Loucy (cell line): ENCODE data around the gene UPK1A.
A peak's percentile ranks its signal among the peaks of the same experiment; 100 is the strongest.

Source experiments
- H2AFZ ChIP-seq: fragments of 200-600 bp; sonication (generic); 2 replicates; pipeline ENCODE4 v1.6.0; 2016; ENCODE audit warnings: antibody characterized with exemption, mild to moderate bottlenecking, low read length, moderate library complexity
- H3F3A ChIP-seq: fragments of 200-600 bp; 2 replicates; pipeline ENCODE4 v1.6.0; 2016; ENCODE audit warnings: antibody characterized with exemption, low read depth, mild to moderate bottlenecking
- H3K27me3 ChIP-seq: fragments of 200-600 bp; sonication (generic); 2 replicates; pipeline ENCODE4 v1.6.1; 2014; ENCODE audit warnings: low read length, mild to moderate bottlenecking; ENCODE audit not compliant: insufficient read depth, poor library complexity, severe bottlenecking
- H3K36me3 ChIP-seq: fragments of 200-600 bp; sonication (generic); 2 replicates; pipeline ENCODE4 v1.6.1; 2016; ENCODE audit warnings: low read length; ENCODE audit not compliant: insufficient read depth
- H3K4me1 ChIP-seq: fragments of 200-600 bp; sonication (generic); 2 replicates; pipeline ENCODE4 v1.5.1; 2014; ENCODE audit warnings: low read length, mild to moderate bottlenecking; ENCODE audit not compliant: insufficient read depth, poor library complexity, severe bottlenecking
- H3K4me2 ChIP-seq: fragments of 200-600 bp; sonication (generic); 2 replicates; pipeline ENCODE4 v1.6.0; 2014; ENCODE audit warnings: antibody characterized with exemption, low read length, low read depth, mild to moderate bottlenecking; ENCODE audit not compliant: poor library complexity, severe bottlenecking
- H3K4me3 ChIP-seq: fragments of 200-600 bp; sonication (generic); 2 replicates; pipeline ENCODE4 v1.5.1; 2014; ENCODE audit warnings: low read length, mild to moderate bottlenecking, mixed read lengths; ENCODE audit not compliant: poor library complexity, severe bottlenecking
- H3K79me2 ChIP-seq: fragments of 200-600 bp; sonication (generic); 2 replicates; pipeline ENCODE4 v1.6.1; 2014; ENCODE audit warnings: low read length; ENCODE audit not compliant: insufficient read depth
- H3K9ac ChIP-seq: fragments of 200-600 bp; sonication (generic); 2 replicates; pipeline ENCODE4 v1.6.0; 2014; ENCODE audit warnings: mild to moderate bottlenecking, low read depth, low read length, moderate library complexity; ENCODE audit not compliant: poor library complexity, severe bottlenecking
- H3K9me2 ChIP-seq: fragments of 200-600 bp; sonication (generic); replicated peaks from 2 replicates; pipeline ENCODE4 v1.6.1; 2016; ENCODE audit warnings: low read depth, low read length, mixed read lengths
- H3K9me3 ChIP-seq: fragments of 200-600 bp; sonication (generic); 2 replicates; pipeline ENCODE4 v1.6.1; 2014; ENCODE audit warnings: mild to moderate bottlenecking, antibody characterized with exemption, low read length, low read depth; ENCODE audit not compliant: insufficient read depth
- H4K20me1 ChIP-seq: fragments of 200-600 bp; sonication (generic); 2 replicates; pipeline ENCODE4 v1.6.0; 2014; ENCODE audit warnings: antibody characterized with exemption, low read length, mild to moderate bottlenecking; ENCODE audit not compliant: insufficient read depth, poor library complexity, severe bottlenecking
- EZH2phosphoT487 ChIP-seq: fragments of 200-600 bp; IDR thresholded peaks from 2 replicates; pipeline ENCODE4 v1.6.1; 2018; ENCODE audit warnings: antibody characterized with exemption, mild to moderate bottlenecking, moderate library complexity, borderline replicate concordance
- TF ChIP-seq, protein P1 (sequence below): fragments of 200-600 bp; sonication (generic); conservative IDR thresholded peaks from 2 replicates; pipeline ENCODE4 v1.5.1; 2014; ENCODE audit warnings: mild to moderate bottlenecking, antibody characterized with exemption, low read length

UPK1A gene

DNA sequence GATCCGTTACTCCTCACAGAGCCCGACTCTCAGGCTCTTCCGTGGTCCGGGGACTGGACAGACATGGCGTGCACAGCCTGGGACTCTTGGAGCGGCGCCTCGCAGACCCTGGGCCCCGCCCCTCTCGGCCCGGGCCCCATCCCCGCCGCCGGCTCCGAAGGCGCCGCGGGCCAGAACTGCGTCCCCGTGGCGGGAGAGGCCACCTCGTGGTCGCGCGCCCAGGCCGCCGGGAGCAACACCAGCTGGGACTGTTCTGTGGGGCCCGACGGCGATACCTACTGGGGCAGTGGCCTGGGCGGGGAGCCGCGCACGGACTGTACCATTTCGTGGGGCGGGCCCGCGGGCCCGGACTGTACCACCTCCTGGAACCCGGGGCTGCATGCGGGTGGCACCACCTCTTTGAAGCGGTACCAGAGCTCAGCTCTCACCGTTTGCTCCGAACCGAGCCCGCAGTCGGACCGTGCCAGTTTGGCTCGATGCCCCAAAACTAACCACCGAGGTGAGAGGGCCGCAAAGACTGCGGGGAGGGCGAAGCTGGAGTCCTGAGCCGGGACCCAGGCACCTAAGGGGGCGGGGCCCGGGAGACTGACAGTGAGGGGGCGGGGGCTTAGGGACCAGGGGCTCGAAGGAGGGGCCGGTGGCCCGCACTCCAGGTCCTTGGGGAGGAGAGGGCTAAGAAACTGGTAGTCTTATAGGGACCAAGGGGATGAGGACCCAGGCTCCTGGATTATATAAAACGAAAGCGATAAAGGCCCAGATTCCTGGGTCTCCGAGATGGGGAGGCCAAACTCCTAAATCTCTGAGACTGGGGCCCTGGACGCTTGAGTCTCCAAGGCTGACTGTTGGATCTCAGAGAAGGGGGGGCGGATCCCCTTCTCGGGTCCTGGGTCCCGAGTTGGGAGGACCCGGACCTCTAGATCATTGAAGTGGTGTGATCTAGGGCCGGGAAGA, 22.8 kb upstream of the UPK1A start:
- TF ChIP-seq, protein P1, sequence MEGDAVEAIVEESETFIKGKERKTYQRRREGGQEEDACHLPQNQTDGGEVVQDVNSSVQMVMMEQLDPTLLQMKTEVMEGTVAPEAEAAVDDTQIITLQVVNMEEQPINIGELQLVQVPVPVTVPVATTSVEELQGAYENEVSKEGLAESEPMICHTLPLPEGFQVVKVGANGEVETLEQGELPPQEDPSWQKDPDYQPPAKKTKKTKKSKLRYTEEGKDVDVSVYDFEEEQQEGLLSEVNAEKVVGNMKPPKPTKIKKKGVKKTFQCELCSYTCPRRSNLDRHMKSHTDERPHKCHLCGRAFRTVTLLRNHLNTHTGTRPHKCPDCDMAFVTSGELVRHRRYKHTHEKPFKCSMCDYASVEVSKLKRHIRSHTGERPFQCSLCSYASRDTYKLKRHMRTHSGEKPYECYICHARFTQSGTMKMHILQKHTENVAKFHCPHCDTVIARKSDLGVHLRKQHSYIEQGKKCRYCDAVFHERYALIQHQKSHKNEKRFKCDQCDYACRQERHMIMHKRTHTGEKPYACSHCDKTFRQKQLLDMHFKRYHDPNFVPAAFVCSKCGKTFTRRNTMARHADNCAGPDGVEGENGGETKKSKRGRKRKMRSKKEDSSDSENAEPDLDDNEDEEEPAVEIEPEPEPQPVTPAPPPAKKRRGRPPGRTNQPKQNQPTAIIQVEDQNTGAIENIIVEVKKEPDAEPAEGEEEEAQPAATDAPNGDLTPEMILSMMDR = no peak
- TF ChIP-seq EZH2phosphoT487 = no peak
- H3K79me2 ChIP-seq = peaks cover 4% of the 10 kb centered on the region
- H3K4me1 ChIP-seq = peaks cover 25% of the 10 kb centered on the region
- no peaks in the 10 kb centered on the region for H3K9me2 ChIP-seq
- no peaks in the 10 kb centered on the region for H3K9me3 ChIP-seq
- H2AFZ ChIP-seq = peak overlapping the region; percentile 99
- H3F3A ChIP-seq = 0 out of 2 replicates have a peak, but pooled peaks cover 2% of the 10 kb centered on the region
- H3K27me3 ChIP-seq = no peaks in the 10 kb centered on the region
- H3K9ac ChIP-seq = peak overlapping the region; percentile 73
- peaks cover 2% of the 10 kb centered on the region for H4K20me1 ChIP-seq
- H3K4me3 ChIP-seq = peak overlapping the region; percentile 76
- H3K36me3 ChIP-seq = no peaks in the 10 kb centered on the region
- peak overlapping the region; percentile 92 for H3K4me2 ChIP-seq

DNA sequence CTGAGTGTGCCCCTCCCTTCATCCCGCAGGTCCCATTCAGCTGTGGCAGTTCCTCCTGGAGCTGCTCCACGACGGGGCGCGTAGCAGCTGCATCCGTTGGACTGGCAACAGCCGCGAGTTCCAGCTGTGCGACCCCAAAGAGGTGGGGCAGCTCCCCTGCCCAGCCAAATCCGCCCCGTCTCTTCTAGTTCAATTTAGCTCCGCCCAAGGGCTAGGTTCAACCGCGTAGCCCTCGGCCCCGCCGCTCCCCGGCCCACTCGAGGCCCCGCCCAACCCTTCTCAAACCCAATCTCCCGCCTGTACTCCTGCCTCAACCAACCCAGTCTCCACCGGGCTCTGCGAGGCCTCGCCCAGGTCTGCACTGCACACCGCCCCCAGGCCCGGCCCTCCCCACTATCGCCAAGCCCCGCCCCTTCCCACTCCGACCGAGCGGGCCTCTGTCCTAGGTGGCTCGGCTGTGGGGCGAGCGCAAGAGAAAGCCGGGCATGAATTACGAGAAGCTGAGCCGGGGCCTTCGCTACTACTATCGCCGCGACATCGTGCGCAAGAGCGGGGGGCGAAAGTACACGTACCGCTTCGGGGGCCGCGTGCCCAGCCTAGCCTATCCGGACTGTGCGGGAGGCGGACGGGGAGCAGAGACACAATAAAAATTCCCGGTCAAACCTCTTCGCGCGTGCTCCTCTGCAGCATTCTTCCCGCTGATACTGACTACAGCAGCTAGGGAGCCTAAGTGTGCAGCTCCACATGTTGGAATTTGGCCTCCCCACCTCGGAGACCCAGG, 21.9 kb upstream of the UPK1A start:
- Histone ChIP-seq H3K79me2 (peaks cover 12% of the 10 kb centered on the region), H3K36me3 (no peaks in the 10 kb centered on the region), H3F3A (0 out of 2 replicates have a peak, but pooled peaks cover 2% of the 10 kb centered on the region), H3K9me3 (no peaks in the 10 kb centered on the region), H3K4me3 (peak overlapping the region; percentile 76), H3K9me2 (no peaks in the 10 kb centered on the region), H4K20me1 (peaks cover 10% of the 10 kb centered on the region), H3K4me2 (peak overlapping the region; percentile 92), H2AFZ (peak overlapping the region; percentile 99), H3K4me1 (peaks cover 31% of the 10 kb centered on the region), H3K27me3 (no peaks in the 10 kb centered on the region), H3K9ac (peak overlapping the region; percentile 73)
- TF ChIP-seq, protein P1 = no peak
- TF ChIP-seq EZH2phosphoT487 = no peak

DNA sequence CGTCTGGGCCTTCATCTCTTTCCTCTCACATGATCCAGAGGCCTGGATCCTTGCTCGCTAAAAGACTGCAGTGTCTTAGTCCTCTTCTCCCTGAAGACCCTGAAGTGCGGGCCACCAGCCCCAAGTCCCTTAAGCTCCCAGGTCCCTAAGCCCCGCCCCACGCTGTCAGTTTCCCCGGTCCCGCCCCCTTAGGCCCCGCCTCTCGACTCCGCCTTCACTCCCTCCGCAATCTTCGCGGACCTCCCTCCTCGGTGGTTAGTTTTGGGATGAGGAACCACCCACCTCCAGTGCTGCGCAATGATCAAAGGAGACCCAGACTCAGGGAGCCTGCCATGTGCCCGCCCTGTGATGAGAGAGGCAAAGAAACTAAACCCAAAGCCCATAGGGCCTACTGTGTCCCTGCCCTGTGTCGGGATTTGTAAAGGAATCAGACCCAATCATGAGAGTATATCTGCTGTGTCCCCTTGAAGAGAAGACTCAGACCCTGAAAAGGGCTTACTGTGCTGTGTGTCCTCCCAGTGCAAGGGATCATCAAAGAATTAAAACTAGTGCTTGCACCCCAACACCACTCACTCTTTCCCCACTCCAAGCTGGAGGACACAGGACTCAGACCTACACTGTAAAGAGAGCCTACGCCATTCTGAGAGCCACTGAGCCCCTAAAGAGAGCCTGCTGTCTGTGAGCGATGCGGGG, 21.2 kb upstream of the UPK1A start:
- Histone ChIP-seq H3K27me3 (no peaks in the 10 kb centered on the region), H3K4me1 (peaks cover 36% of the 10 kb centered on the region), H3K9me2 (no peaks in the 10 kb centered on the region), H3K9ac (peak overlapping the region; percentile 18), H3F3A (0 out of 2 replicates have a peak, but pooled peaks cover 2% of the 10 kb centered on the region), H3K4me2 (peak overlapping the region; percentile 92), H3K79me2 (peaks cover 20% of the 10 kb centered on the region), H3K36me3 (no peaks in the 10 kb centered on the region), H2AFZ (peak overlapping the region; percentile 99), H3K9me3 (no peaks in the 10 kb centered on the region), H4K20me1 (peaks cover 14% of the 10 kb centered on the region), H3K4me3 (peak overlapping the region; percentile 76)
- no peak for TF ChIP-seq EZH2phosphoT487
- TF ChIP-seq, protein P1 = no peak
